ENCODE results near the gene ATP6V0D1. TPM values are rescaled to one million over a fixed set of nuclear protein-coding genes. Genes with fewer than 3 reads are reported as not detected.

The ATP6V0D1 gene
- total and polyA plus RNA-seq, 2 of the 4 experiments (the other 2 are of a cell fraction), result 112 to 124 TPM

DNA sequence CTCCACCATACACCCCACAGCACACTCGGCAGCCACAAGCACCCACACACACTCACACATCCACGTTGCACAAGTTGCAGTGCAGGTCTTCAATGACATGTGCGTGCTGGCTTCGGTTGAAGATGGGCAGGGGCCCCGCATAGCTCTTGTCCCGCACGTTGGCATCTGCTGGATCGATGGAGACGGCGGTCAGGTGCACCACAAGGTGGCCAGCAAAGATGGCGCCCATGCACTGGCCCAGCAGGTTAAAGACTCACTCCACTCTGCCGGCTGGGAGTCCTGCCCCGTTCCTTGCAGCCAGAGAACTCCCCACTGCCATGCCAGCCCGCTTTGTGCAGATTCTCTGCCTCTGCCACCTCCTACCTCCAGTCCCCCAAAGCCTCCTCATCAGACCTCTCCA is 80.1 kb downstream of the ATP6V0D1 start:
- Histone ChIP-seq H3K36me3 (ENCODE audit: control insufficient read depth, insufficient read depth, low read length) (no peaks in the 10 kb centered on the region), H3K4ac (ENCODE audit: low read depth, low read length) (no peak overlapping the region), H3K14ac (replicated peaks; ENCODE audit: low read depth, low read length) (no peak overlapping the region), H3K18ac (ENCODE audit: low read depth, low read length) (no peak overlapping the region), H3K9me3 (ENCODE audit: control insufficient read depth, insufficient read depth, low read length) (no peaks in the 10 kb centered on the region), H2AK9ac (replicated peaks; ENCODE audit: low read depth, low read length, poor library complexity) (no peak overlapping the region), H2AK5ac (ENCODE audit: low read depth, low read length) (no peak overlapping the region), H3K4me2 (ENCODE audit: low read depth, low read length) (no peak overlapping the region), H3K27ac (ENCODE audit: insufficient read depth, low read length) (no peak overlapping the region), H4K20me1 (ENCODE audit: insufficient read depth, low read length) (no peaks in the 10 kb centered on the region), H4K5ac (ENCODE audit: low read depth, low read length) (no peak overlapping the region), H2BK20ac (ENCODE audit: low read depth, low read length) (no peak overlapping the region), H4K8ac (ENCODE audit: low read depth in 2 of 2, low read length in 2 of 2) (no peak overlapping the region), H2BK5ac (ENCODE audit: low read depth, low read length, poor library complexity, severe bottlenecking) (no peak overlapping the region), H3K56ac (ENCODE audit: extremely low read depth, insufficient read depth, low read length) (no peak overlapping the region), H2BK120ac (ENCODE audit: low read depth, low read length) (no peak overlapping the region), H3K79me1 (ENCODE audit: low read depth in 1 of 2, low read length in 2 of 2) (no peaks in the 10 kb centered on the region; a peak in 1 of 4 replicates), H2BK15ac (ENCODE audit: low read depth, low read length) (no peak overlapping the region), H3K4me1 (ENCODE audit: control insufficient read depth, insufficient read depth, low read length) (peaks cover 11% of the 10 kb centered on the region), H3K4me3 (ENCODE audit: insufficient read depth, low read depth, low read length) (no peak overlapping the region), H3K9ac (ENCODE audit: low read depth, low read length) (no peak overlapping the region), H3K9me1 (ENCODE audit: insufficient read depth, low read length) (no peaks in the 10 kb centered on the region), H2AFZ (replicated peaks; ENCODE audit: low read length, poor library complexity) (no peak overlapping the region), H3K27me3 (ENCODE audit: control insufficient read depth, insufficient read depth, low read length) (no peaks in the 10 kb centered on the region), H4K91ac (ENCODE audit: insufficient read depth, low read depth, low read length) (no peak overlapping the region), H3K23ac (ENCODE audit: low read depth, low read length) (no peak overlapping the region)
- no peak for ATAC-seq (ENCODE audit: low read depth)
- no TSS peak for BruUV-seq (replicated peaks)
- intact Hi-C loops (cut with micrococcal nuclease) (no loop called here), dilution Hi-C loops (cut with HindIII; ENCODE audit: low sequenced_read_pairs, unreplicated experiment) (no loop called here), in situ Hi-C loops (cut with MboI; ENCODE audit: low sequenced_read_pairs) (no loop called here)
- TF ChIP-seq, protein P1, sequence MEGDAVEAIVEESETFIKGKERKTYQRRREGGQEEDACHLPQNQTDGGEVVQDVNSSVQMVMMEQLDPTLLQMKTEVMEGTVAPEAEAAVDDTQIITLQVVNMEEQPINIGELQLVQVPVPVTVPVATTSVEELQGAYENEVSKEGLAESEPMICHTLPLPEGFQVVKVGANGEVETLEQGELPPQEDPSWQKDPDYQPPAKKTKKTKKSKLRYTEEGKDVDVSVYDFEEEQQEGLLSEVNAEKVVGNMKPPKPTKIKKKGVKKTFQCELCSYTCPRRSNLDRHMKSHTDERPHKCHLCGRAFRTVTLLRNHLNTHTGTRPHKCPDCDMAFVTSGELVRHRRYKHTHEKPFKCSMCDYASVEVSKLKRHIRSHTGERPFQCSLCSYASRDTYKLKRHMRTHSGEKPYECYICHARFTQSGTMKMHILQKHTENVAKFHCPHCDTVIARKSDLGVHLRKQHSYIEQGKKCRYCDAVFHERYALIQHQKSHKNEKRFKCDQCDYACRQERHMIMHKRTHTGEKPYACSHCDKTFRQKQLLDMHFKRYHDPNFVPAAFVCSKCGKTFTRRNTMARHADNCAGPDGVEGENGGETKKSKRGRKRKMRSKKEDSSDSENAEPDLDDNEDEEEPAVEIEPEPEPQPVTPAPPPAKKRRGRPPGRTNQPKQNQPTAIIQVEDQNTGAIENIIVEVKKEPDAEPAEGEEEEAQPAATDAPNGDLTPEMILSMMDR (conservative IDR thresholded peaks at IDR 0.05; ENCODE audit: low read depth, low read length), result no peak
- TF ChIP-seq MAZ (IDR thresholded peaks at IDR 0.05; ENCODE audit: borderline replicate concordance, low read depth, low read length), result no peak
- TF ChIP-seq CHD1 (IDR thresholded peaks at IDR 0.05; ENCODE audit: low read depth, low read length), result no peak
- TF ChIP-seq SMC3 (IDR thresholded peaks at IDR 0.05; ENCODE audit: low read depth, low read length), result no peak
- TF ChIP-seq NFE2L2 (IDR thresholded peaks at IDR 0.05; ENCODE audit: low read depth, low read length), result no peak
- TF ChIP-seq, protein P2, sequence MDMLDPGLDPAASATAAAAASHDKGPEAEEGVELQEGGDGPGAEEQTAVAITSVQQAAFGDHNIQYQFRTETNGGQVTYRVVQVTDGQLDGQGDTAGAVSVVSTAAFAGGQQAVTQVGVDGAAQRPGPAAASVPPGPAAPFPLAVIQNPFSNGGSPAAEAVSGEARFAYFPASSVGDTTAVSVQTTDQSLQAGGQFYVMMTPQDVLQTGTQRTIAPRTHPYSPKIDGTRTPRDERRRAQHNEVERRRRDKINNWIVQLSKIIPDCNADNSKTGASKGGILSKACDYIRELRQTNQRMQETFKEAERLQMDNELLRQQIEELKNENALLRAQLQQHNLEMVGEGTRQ (IDR thresholded peaks at IDR 0.05; ENCODE audit: low read depth, low read length), result no peak
- no peak for TF ChIP-seq POLR2A (IDR thresholded peaks at IDR 0.05; ENCODE audit: low read depth, low read length)
- TF ChIP-seq FOS (IDR thresholded peaks at IDR 0.05; ENCODE audit: low read depth, low read length), result no peak
- TF ChIP-seq RFX5 (IDR thresholded peaks at IDR 0.05; ENCODE audit: low read depth, low read length), result no peak
- no peak for TF ChIP-seq RAD21 (IDR thresholded peaks at IDR 0.05; ENCODE audit: low read length)
- TF ChIP-seq RCOR1 (IDR thresholded peaks at IDR 0.05; ENCODE audit: insufficient replicate concordance, low read length), result no peak
- TF ChIP-seq BHLHE40 (IDR thresholded peaks at IDR 0.05; ENCODE audit: low read depth, low read length), result no peak
- no peak for TF ChIP-seq CEBPB (IDR thresholded peaks at IDR 0.05; ENCODE audit: low read depth, low read length)
- no peak for TF ChIP-seq MXI1 (IDR thresholded peaks at IDR 0.05; ENCODE audit: borderline replicate concordance, low read depth, low read length)
- TF ChIP-seq MAFK (IDR thresholded peaks at IDR 0.05; ENCODE audit: low read depth, low read length), result no peak
- TF ChIP-seq, protein P3, sequence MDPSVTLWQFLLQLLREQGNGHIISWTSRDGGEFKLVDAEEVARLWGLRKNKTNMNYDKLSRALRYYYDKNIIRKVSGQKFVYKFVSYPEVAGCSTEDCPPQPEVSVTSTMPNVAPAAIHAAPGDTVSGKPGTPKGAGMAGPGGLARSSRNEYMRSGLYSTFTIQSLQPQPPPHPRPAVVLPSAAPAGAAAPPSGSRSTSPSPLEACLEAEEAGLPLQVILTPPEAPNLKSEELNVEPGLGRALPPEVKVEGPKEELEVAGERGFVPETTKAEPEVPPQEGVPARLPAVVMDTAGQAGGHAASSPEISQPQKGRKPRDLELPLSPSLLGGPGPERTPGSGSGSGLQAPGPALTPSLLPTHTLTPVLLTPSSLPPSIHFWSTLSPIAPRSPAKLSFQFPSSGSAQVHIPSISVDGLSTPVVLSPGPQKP (IDR thresholded peaks at IDR 0.05; ENCODE audit: borderline replicate concordance, low read depth, low read length), result no peak
- ChIA-PET CTCF (no interaction called here), POLR2A (ENCODE audit: unreplicated experiment) (no interaction called here)
- WGBS, 2 experiments (ENCODE audit: extremely low coverage in 2 of 2, insufficient read length in 1 of 2), result 72% methylated on average over 2 of the region's 14 CpGs; no CpG with 5 or more reads in 1 of the 2 experiments
- DNase-seq, result no peak
